ENCODE measurements around the gene MTRF1.

DNA sequence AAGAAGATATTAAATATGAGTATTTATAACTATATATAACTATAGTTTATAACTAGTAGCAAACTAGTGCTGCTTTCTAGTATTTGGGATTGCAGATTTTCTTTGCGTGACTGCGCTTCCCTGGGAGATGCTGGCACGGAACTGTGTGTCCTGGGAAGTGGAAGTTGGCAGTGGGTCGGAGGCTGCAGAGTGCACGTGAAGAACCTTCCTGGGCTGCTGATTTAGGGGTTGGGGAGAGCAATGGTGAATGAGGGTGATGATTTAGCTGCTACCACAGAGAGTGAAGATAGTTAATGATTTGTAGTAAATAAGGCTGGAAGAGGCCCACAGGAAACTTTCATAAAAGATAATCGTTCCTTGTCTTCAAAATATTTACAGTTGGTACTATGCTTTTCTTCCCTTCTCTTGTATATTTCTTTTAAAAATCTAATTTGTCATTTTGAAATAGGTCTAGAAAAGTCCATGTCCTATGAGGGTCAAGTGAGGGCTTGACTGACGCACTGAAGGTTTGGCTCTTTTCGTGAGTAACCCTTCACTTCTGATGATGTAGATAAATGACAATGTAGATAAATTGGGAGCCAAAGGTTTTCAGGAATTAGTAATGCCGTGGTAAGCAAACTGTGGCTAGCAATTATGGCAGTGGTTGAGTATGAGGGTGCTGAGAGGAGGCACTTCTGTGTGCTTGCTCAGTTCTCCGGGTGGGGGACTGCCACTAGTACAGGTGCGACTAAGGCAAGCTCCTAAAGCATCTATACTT is 44.7 kb upstream of the MTRF1 start:
- TF ChIP-seq SMC3 (IDR thresholded peaks at IDR 0.05; ENCODE audit: low read depth, low read length) (no peak), POLR2A (IDR thresholded peaks at IDR 0.05; ENCODE audit: low read depth, low read length) (no peak), MXI1 (IDR thresholded peaks at IDR 0.05; ENCODE audit: borderline replicate concordance, low read depth, low read length) (no peak), FOS (IDR thresholded peaks at IDR 0.05; ENCODE audit: low read depth, low read length) (no peak), BHLHE40 (IDR thresholded peaks at IDR 0.05; ENCODE audit: low read depth, low read length) (no peak), RAD21 (IDR thresholded peaks at IDR 0.05; ENCODE audit: low read length) (no peak), NFE2L2 (IDR thresholded peaks at IDR 0.05; ENCODE audit: low read depth, low read length) (no peak), CEBPB (IDR thresholded peaks at IDR 0.05; ENCODE audit: low read depth, low read length) (no peak)
- TF ChIP-seq, protein P1, sequence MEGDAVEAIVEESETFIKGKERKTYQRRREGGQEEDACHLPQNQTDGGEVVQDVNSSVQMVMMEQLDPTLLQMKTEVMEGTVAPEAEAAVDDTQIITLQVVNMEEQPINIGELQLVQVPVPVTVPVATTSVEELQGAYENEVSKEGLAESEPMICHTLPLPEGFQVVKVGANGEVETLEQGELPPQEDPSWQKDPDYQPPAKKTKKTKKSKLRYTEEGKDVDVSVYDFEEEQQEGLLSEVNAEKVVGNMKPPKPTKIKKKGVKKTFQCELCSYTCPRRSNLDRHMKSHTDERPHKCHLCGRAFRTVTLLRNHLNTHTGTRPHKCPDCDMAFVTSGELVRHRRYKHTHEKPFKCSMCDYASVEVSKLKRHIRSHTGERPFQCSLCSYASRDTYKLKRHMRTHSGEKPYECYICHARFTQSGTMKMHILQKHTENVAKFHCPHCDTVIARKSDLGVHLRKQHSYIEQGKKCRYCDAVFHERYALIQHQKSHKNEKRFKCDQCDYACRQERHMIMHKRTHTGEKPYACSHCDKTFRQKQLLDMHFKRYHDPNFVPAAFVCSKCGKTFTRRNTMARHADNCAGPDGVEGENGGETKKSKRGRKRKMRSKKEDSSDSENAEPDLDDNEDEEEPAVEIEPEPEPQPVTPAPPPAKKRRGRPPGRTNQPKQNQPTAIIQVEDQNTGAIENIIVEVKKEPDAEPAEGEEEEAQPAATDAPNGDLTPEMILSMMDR (conservative IDR thresholded peaks at IDR 0.05; ENCODE audit: low read depth, low read length): no peak
- TF ChIP-seq, protein P2, sequence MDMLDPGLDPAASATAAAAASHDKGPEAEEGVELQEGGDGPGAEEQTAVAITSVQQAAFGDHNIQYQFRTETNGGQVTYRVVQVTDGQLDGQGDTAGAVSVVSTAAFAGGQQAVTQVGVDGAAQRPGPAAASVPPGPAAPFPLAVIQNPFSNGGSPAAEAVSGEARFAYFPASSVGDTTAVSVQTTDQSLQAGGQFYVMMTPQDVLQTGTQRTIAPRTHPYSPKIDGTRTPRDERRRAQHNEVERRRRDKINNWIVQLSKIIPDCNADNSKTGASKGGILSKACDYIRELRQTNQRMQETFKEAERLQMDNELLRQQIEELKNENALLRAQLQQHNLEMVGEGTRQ (IDR thresholded peaks at IDR 0.05; ENCODE audit: low read depth, low read length): no peak
- TF ChIP-seq, protein P3, sequence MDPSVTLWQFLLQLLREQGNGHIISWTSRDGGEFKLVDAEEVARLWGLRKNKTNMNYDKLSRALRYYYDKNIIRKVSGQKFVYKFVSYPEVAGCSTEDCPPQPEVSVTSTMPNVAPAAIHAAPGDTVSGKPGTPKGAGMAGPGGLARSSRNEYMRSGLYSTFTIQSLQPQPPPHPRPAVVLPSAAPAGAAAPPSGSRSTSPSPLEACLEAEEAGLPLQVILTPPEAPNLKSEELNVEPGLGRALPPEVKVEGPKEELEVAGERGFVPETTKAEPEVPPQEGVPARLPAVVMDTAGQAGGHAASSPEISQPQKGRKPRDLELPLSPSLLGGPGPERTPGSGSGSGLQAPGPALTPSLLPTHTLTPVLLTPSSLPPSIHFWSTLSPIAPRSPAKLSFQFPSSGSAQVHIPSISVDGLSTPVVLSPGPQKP (IDR thresholded peaks at IDR 0.05; ENCODE audit: borderline replicate concordance, low read depth, low read length): no peak

Measured in IMR-90 (cell line).